IPS-20b (cell line): ENCODE data around the gene TWIST2.

ENCODE experiments used
- H3K27ac ChIP-seq: one replicate; pipeline ENCODE4 v1.5.1; 2013; ENCODE audit warnings: low read length
- H3K27me3 ChIP-seq: 2 replicates; pipeline ENCODE4 v1.6.1; 2013; ENCODE audit warnings: mild to moderate bottlenecking, low read length, inconsistent platforms; ENCODE audit not compliant: insufficient read depth
- H3K36me3 ChIP-seq: 2 replicates; pipeline ENCODE4 v1.6.1; 2013; ENCODE audit warnings: low read depth, mild to moderate bottlenecking, inconsistent platforms, low read length, moderate library complexity; ENCODE audit not compliant: insufficient read depth
- H3K4me1 ChIP-seq: 2 replicates; pipeline ENCODE4 v1.6.1; 2013; ENCODE audit warnings: mild to moderate bottlenecking, control low read depth, inconsistent platforms, low read length, moderate library complexity; ENCODE audit not compliant: insufficient read depth
- H3K4me3 ChIP-seq: 2 replicates; pipeline ENCODE4 v1.5.1; 2013; ENCODE audit warnings: mild to moderate bottlenecking, low read length, inconsistent platforms
- H3K9ac ChIP-seq: 2 replicates; pipeline ENCODE4 v1.6.1; 2013; ENCODE audit warnings: low read depth, mild to moderate bottlenecking, inconsistent platforms, low read length, moderate library complexity
- H3K9me3 ChIP-seq: 2 replicates; pipeline ENCODE4 v1.6.1; 2013; ENCODE audit warnings: mild to moderate bottlenecking, low read depth, low read length, inconsistent platforms; ENCODE audit not compliant: insufficient read depth

The TWIST2 gene

GRCh38 chr2:238886453-238887094, 38.7 kb downstream of the TWIST2 start:
- H3K9ac ChIP-seq: no peak overlapping the region
- H3K27me3 ChIP-seq: no peaks in the 10 kb centered on the region
- H3K4me3 ChIP-seq: no peak overlapping the region
- no peaks in the 10 kb centered on the region for H3K4me1 ChIP-seq
- H3K27ac ChIP-seq: no peak overlapping the region
- no peaks in the 10 kb centered on the region for H3K36me3 ChIP-seq
- H3K9me3 ChIP-seq: no peaks in the 10 kb centered on the region

- Histone ChIP-seq H3K9ac (no peak overlapping the region), H3K4me1 (no peaks in the 10 kb centered on the region), H3K36me3 (no peaks in the 10 kb centered on the region), H3K27me3 (no peaks in the 10 kb centered on the region), H3K9me3 (no peaks in the 10 kb centered on the region), H3K4me3 (no peak overlapping the region), H3K27ac (no peak overlapping the region)
Observed at GRCh38 chr2:238887616-238888015, 39.7 kb downstream of the TWIST2 start.

GRCh38 chr2:238888781-238889180, 40.9 kb downstream of the TWIST2 start:
- Histone ChIP-seq H3K36me3 (no peaks in the 10 kb centered on the region), H3K4me3 (no peak overlapping the region), H3K9ac (no peak overlapping the region)

GRCh38 chr2:238890131-238890530, 42.2 kb downstream of the TWIST2 start:
- H3K27ac ChIP-seq: no peak overlapping the region
- no peaks in the 10 kb centered on the region for H3K36me3 ChIP-seq
- H3K9ac ChIP-seq: no peak overlapping the region
- no peak overlapping the region for H3K4me3 ChIP-seq
- no peaks in the 10 kb centered on the region for H3K27me3 ChIP-seq
- H3K4me1 ChIP-seq: no peaks in the 10 kb centered on the region
- H3K9me3 ChIP-seq: no peaks in the 10 kb centered on the region

More at GRCh38 chr2:238888781-238889180, 40.9 kb downstream of the TWIST2 start:
- Histone ChIP-seq H3K27me3 (no peaks in the 10 kb centered on the region), H3K27ac (no peak overlapping the region), H3K4me1 (no peaks in the 10 kb centered on the region), H3K9me3 (no peaks in the 10 kb centered on the region)

GRCh38 chr2:238890618-238891456, 43.0 kb downstream of the TWIST2 start:
- Histone ChIP-seq H3K27me3 (no peaks in the 10 kb centered on the region), H3K9ac (no peak overlapping the region)

GRCh38 chr2:238891457-238892203, 43.7 kb downstream of the TWIST2 start:
- H3K27me3 ChIP-seq: no peaks in the 10 kb centered on the region
- no peak overlapping the region for H3K4me3 ChIP-seq
- peaks cover 10% of the 10 kb centered on the region for H3K4me1 ChIP-seq
- no peaks in the 10 kb centered on the region for H3K9me3 ChIP-seq
- H3K9ac ChIP-seq: no peak overlapping the region
- no peaks in the 10 kb centered on the region for H3K36me3 ChIP-seq
- no peak overlapping the region for H3K27ac ChIP-seq

More at GRCh38 chr2:238890618-238891456, 43.0 kb downstream of the TWIST2 start:
- H3K4me1 ChIP-seq: peaks cover 5% of the 10 kb centered on the region; the same call in 1 of the 2 replicates
- H3K4me3 ChIP-seq: no peak overlapping the region
- H3K27ac ChIP-seq: no peak overlapping the region
- H3K36me3 ChIP-seq: no peaks in the 10 kb centered on the region
- no peaks in the 10 kb centered on the region for H3K9me3 ChIP-seq

- Histone ChIP-seq H3K27me3 (no peaks in the 10 kb centered on the region), H3K4me1 (peaks cover 10% of the 10 kb centered on the region), H3K4me3 (no peak overlapping the region), H3K9ac (no peak overlapping the region), H3K27ac (no peak overlapping the region), H3K9me3 (no peaks in the 10 kb centered on the region), H3K36me3 (no peaks in the 10 kb centered on the region)
Observed at GRCh38 chr2:238892204-238892500, 44.3 kb downstream of the TWIST2 start.

GRCh38 chr2:238892796-238893195, 44.9 kb downstream of the TWIST2 start:
- no peak overlapping the region for H3K27ac ChIP-seq
- no peak overlapping the region for H3K9ac ChIP-seq
- no peak overlapping the region for H3K4me3 ChIP-seq
- no peaks in the 10 kb centered on the region for H3K36me3 ChIP-seq
- no peaks in the 10 kb centered on the region for H3K27me3 ChIP-seq
- H3K9me3 ChIP-seq: no peaks in the 10 kb centered on the region
- peaks cover 10% of the 10 kb centered on the region for H3K4me1 ChIP-seq

- no peaks in the 10 kb centered on the region for H3K9me3 ChIP-seq
- peaks cover 10% of the 10 kb centered on the region for H3K4me1 ChIP-seq
- H3K27ac ChIP-seq: no peak overlapping the region
- no peaks in the 10 kb centered on the region for H3K27me3 ChIP-seq
- H3K4me3 ChIP-seq: no peak overlapping the region
- no peaks in the 10 kb centered on the region for H3K36me3 ChIP-seq
- no peak overlapping the region for H3K9ac ChIP-seq
Observed at GRCh38 chr2:238893349-238894000, 45.6 kb downstream of the TWIST2 start.

GRCh38 chr2:238894226-238894949, 46.5 kb downstream of the TWIST2 start:
- Histone ChIP-seq H3K9ac (no peak overlapping the region), H3K27ac (no peak overlapping the region), H3K27me3 (no peaks in the 10 kb centered on the region), H3K9me3 (no peaks in the 10 kb centered on the region), H3K36me3 (no peaks in the 10 kb centered on the region), H3K4me1 (peaks cover 10% of the 10 kb centered on the region), H3K4me3 (no peak overlapping the region)

- Histone ChIP-seq H3K9me3 (no peaks in the 10 kb centered on the region), H3K4me1 (peaks cover 10% of the 10 kb centered on the region), H3K4me3 (no peak overlapping the region), H3K27me3 (no peaks in the 10 kb centered on the region), H3K27ac (no peak overlapping the region), H3K9ac (no peak overlapping the region), H3K36me3 (no peaks in the 10 kb centered on the region)
Observed at GRCh38 chr2:238894950-238895298, 47.0 kb downstream of the TWIST2 start.
